HG02870 (cell line): ENCODE measurements around the gene NUDT5.
"Not testable (repeated sequence)": the region's sequence is repeated elsewhere in the genome, so short reads cannot be mapped to it uniquely, and the experiment has no call there.

Source experiments
- ATAC-seq: cut with Tn5 transposase; IDR thresholded peaks from one replicate; pipeline ENCODE4 v1.9.1; 2021; ENCODE audit warnings: mild to moderate bottlenecking, moderate library complexity; ENCODE audit not compliant: unreplicated experiment

Gene NUDT5

DNA sequence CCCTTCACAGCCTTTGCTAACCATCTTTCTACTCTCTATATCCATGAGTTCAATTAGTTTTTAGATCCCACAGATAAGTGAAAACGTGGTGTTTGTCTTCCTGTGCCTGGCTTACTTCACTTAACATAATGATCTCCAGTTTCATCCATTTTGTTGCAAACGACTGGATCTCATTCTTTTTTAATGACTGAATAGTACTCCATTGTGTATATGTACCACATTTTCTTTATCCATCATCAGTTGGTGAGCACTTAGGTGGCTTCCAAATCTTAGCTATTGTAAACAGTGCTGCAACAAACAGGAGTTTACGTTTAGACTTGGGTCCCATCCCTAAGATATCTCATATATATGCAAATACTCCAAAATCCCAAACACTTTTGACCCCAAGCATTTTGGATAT lies 9.4 kb upstream of the NUDT5 start:
- no peak for ATAC-seq

DNA sequence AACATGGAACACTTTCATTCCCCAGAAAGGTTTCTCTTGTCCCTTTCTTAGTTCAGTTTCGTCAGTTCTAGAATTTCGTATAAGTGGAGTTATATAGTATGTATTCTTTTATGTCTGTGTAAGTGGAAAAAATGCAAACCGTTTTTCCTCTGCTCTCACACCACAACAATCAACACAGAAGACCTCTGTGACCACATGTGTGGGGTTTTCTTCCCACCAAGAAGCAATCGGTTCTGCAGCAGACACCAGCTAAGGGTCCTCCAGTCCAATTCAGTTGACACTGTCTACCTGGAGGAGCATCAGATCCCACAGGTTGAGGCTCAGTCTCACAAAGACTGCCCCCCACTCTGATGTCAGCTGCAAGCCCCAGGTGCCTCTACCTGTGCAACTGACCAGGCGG lies 6.5 kb upstream of the NUDT5 start:
- no peak for ATAC-seq

DNA sequence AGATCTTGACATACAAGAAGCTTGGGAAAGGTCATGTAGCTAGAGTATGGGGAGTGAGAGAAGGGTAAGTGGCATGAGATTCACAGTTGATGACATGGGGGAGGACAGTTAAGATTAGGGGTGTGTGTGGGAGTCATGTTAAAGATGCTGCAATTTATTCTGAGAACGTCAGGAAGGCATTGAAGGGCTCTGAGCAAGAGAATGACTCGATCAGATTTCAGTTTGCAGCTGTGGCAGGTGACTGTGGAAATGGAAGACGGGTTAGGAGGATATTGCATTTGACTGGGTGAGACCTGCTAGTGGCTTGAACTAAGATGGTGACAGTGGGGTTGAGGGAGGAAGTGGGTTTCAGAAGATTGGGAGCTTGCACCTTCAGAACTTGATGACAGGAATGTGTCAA lies 5.9 kb upstream of the NUDT5 start:
- ATAC-seq: no peak

DNA sequence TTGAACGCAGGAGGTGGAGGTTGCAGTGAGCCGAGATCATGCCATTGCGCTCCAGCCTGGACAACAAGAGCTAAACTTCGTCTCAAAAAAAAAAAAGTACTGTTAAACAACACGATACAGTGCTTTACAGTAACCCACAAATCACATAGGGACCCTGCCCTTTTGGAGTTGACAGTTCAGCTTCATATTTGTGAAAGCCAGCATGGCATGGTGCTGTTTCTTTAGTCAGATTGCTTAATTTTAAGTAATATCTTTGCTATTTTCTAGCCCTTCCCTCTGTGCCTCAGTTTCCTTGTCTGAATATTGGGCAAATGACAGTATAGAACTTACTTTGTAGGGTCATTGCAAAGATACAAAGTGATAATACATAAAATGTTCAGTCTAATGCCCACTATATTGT lies 5.2 kb upstream of the NUDT5 start:
- ATAC-seq: no peak

DNA sequence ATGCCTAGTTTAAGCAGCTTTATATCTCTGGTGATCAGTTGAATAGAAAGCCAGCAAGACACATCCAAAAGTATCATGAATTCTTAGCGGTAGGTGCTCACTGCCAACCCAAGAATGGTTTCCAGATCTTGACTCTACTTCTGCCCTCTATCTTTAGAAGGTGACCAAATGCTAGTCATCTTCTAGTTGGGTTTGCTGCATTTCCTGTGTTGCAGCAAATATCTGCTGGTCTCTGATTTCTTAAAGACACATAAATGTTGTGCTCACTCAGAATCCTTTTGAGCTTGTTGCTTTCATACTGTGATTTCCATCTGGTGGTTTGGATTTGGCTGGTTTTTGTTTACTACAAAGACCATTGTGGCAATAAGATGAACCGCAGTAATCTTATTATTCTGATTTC lies 2.5 kb upstream of the NUDT5 start:
- ATAC-seq: no peak

DNA sequence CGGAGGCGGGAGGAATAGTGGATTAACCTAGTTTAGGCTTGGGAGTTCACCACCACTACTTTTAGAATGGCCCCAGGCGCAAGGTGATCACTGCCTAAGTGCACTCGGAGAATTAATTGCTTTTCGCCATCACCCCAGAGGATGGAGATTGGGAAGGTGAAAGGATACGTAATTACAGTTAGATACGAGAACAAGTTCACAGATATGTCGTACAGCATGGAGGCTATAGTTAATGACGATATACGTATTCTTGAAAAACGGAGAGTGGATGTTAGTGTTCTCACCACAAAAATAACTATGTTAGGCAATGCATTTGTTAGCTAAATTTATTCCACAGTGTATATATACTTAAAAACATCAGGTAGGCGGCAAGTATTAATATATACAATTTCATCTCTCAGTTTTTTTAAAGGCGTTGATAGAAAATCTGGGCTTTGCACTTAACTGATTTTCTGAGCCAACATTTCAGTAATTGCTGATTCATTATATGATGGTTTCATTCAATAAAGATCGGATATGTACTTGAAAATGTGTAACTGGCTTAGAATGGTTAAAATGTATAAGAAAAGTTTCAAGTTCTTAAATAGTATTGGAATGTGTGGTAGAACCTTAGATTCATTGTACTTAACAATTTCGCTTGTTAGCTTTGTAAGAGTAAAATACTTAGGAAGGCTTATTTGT lies 980 bp upstream of the NUDT5 start:
- no peak for ATAC-seq

DNA sequence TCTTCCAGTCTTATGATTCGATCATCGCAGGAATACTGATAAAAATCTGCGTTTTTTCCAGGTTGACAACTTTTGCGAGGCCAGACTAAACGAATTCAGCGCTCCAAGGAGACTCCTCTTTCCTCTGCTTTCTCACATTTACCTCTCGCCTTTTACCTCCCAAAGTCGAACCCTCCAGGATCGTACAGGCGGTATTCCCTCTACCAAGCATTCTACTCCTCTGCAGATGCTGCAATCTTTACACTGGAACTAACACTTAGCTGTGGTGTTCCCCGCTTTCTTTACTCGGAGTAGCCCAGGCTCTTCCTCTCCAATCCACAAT lies 449 bp downstream of the NUDT5 start:
- peak; percentile 8 for ATAC-seq

DNA sequence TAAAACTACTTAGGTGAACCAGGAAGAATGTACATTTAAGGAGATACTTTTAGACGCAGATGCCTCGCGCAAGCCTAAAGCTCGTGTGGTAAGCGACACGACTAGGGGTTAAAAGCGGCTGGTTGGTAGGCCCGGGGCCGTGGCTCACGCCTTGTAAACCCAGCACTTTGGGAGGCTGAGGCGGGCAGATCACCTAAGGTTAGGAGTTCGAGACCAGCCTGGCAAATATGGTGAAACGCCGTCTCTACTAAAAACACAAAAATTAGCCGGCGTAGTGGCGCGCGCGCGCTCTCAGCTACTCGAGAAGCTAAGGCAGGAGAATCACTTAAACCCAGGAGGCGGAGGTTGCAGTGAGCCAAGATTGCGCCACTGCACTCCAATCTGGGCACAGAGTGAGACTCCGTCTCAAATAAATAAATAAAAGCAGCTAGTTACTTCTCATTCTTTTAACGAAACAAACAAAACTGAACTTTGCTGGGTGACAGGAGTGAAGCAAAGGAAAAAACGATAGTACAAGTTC lies 879 bp downstream of the NUDT5 start:
- ATAC-seq: no peak

DNA sequence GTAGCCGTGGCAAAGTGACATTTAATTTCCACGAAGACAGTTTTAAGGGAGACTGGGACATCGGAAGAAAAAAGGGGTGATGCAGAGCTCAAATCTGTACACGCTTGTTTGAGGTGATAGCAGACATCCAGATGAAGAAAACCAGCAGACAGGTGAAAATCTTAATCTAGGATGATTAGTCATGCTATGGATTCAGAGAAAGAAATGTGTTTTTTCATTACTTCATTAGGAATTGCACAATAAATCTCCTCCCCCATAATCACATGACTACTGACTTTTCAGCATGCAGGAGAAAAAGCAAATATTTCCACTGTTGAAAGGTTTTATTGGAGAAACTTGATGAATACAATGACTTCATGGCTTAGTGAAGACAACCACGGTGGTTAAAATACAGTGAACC lies 2.5 kb downstream of the NUDT5 start:
- ATAC-seq: no peak

DNA sequence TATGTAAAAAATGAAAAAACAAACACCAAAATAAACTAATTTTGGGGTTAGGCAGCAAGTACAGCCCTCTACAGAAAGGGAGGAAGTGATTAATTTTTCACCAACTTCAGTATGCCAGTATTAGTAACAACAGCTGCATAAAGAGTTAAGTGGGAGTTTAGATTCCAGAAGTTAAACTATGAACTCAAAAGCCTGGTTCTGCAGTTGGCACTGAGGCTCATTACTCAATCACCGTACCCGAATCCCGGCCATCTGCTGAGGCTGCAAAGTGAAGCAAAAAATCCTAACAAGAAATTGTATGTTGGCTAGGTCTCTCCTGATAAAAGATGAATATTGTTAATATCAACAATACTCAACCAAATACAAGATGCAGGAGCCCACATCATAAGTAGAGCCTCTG lies 4.0 kb downstream of the NUDT5 start:
- no peak for ATAC-seq

DNA sequence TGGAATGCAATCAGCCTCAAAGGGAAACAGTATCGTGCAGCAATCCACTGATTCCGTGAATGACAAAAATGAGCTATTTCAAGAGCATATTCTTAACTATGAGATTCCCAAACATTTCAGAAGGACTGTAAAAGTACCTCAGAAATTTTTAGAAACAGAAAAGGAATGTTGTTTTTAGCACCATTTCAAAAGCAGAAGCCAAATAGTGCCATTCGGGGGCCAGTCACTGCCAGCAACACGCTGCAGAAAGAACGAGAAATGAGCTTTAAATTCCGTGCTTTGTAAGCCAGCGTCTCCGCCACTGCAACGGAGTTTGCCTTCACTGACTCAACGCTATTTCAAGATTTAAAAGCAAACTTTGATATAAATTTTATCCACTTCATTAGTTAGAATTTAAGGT lies 6.3 kb downstream of the NUDT5 start:
- ATAC-seq: no peak

DNA sequence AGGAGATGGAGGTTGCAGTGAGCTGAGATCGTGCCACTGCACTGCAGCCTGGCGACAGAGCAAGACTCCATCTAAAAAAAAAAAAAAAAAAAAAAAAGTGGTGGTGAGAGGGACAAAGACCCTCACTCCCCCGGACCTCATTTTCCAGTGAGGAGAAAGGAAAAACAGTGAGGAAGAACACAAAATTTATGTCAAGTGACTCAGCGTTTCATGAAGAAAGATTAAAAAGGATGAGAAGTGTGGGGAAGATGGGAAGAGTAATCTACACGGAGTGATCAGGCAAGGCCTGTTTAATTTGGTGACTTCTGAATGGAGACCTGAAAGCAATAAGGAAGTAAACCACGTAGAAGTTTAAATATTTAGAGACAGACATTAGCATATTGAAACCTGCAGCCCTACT lies 7.0 kb downstream of the NUDT5 start:
- ATAC-seq: no peak

DNA sequence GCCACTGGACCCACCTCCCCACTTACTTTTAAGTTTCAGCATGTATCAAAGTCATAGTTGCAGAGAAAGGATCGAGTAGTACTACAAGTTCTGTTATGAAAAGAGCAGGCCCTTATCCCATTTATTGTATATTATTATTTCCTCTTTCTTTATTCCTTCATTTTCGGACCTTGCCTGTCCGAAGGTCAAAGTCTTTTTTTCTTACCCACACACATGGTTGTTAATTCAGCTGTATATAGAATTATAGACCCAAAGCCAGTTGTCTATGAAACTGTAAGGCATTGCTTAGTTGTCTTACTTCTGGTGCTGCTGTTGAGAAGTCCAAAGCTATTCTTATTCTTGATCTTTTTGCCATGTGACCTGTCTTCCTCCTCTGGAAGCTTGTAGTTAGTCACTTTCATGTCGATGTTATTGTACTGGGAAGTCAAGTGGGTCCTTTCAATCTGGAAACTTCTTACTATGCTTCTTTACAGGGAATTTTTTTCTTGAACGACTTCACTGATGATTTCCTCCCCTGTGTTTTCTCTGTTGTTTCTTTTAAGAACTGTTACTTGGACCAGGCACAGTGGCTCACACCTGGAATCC lies 8.3 kb downstream of the NUDT5 start:
- ATAC-seq: no peak

DNA sequence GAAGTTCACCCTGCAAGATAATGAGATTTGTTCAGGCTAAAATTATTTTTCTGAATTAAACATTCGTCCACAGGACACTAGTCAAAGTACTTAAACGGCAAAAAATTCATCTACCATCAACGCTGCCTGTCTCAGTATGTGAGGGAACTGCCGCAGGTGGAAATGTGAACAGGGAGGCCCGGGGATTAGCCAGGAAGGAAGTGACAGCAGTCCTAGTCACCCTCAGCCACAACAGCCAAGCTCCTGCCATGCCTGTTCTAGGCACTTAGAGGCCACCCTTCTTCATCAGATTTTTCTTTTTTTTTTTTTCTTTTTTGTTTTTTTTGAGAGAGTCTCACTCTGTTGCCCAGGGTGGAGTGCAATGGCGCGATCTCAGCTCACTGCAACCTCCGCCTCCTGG lies 9.4 kb downstream of the NUDT5 start:
- ATAC-seq: no peak

DNA sequence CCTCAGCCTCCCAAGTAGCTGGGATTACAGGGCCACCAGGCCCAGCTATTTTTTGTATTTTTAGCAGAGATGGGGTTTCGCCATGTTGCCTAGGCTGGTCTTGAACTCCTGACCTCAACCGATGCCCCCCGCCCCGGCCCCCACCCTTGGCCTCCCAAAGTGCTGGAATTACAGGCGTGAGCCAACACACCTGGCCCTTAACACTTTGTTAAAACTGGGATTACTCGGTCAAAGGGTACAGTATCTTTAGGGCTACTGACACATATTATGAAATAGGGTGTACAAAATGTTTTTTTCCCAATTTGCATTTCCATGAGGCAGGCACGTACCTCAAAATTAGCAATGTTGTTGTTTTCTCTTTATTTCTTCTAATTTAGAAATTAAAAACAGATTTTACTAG lies 11.5 kb downstream of the NUDT5 start:
- ATAC-seq: no peak

DNA sequence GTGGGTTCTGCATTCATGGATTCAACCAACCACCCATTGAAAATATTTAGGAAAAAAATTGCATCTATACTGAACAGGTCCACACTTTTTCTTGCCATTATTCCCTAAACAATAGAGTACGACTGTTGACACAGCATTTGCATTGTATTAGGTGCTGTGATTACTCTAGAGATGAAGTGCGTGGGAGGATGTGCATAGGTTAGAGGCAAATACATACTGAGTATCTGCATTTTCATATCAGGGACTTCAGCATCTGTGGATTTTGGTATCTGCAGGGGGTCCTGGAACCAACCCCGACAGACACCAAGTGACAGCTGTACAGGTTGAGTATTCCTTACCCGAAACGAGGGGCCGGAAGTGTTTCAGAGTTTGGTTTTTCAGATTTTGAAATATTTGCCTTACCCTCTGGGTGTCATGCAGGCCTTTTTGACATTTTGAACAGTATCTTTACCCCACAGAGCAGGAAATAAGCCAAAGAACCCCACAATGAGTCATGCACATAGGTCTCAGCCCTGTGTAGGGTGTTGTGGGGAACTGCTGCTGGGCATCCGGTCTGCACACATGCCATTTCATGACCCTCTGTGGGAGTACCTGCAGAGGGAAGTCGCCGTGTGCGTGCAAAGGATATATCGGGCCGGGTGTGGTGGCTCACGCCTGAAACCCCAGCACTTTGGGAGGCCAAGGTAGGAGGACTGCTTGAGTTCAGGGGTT lies 14.5 kb downstream of the NUDT5 start:
- peak; percentile 97 for ATAC-seq

DNA sequence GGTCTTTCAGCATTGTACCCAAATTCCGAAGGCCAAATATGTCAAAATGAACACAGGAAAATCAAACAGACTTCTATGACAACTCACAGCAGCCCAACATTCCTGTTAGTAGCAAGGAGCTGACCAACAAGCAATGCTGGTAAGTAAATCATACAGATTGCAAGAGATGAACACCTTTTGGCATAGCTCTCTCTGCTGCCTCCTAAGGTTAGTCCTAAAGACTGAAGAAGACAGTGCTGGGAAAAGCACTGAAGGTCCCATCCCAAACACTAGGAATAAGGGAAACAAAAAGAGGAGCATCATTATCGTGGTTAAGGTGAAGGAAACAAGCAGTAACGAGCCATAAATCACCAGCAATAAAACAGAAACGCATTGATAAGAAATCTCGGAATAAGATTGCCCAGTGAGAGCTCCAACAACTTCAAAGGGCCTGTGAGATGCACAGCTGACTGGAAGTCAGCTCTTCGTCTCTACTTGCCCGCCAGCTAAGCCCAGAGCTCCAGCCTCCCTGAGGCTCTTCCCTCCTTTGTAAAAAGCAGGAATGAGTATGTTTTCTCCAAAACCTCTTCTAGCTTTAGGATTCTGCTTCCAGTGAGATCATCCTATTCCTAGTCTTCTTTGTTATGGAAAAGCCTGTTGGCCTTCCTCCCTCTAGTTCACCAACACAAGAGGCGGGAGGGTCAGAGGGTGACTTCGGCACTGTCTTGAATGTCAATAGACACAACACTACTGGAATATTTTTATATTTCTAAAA lies 15.3 kb downstream of the NUDT5 start:
- no peak for ATAC-seq

DNA sequence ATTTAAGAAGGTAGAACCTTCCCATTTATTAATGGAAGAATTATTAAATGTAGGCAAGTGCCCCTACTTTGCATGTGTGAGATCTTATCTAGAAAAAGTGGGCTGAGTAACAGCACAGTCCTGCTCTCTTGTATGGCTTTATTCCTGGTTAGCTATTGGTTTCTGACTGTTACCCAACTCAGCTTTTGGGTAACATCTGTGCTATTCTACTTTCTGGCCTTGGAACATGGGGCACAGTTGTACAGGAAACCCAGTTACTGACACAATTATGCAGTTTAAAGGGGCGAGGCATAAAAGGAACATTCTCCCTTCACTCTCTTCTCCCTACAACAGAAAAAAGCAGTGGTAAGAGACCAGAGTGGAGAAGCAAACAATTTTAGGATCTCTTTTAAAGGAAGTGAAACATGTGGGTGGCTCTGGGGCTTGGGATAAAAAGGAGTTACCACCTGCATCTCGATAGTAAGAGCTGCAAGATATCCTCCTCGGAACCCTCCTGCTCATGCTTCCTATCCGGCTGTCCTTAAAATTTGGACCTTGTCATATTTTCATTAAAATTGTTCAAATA lies 16.0 kb downstream of the NUDT5 start:
- ATAC-seq: no peak

DNA sequence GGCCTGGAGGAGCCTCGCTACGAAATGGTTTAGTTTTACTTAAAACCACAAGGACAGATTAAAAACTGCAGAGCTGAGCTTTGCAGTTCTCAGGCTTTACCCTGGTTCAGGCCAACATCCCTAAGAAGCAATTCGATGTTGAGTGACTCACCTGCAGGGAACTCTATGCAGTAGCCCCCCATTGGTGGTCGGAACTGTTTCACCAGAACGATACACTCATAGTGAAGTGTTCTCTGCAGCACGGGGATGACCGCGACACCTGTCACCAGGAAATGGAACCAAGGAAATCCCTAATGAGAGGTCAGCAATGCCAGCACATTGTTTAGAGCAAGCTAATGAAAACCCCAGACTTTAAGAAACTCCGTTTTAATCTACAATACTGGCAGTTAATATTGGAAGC lies 18.0 kb downstream of the NUDT5 start:
- no peak for ATAC-seq

DNA sequence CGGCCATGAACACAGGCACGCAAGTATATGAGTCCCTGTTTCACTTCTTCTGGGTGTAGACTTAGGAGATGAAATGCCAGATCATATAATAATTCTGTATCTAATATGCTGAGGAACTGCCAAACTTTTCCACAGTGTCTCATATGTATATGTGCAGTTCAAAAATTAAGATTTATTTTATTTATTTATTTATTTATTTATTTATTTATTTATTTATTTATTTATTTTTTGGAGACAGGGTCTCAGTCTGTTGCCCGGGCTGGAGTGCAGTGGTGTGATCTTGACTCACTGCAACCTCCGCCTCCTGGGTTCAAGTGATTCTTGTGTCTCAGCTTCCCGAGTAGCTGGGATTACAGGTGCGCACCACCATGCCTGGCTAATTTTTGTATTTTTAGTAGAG lies 24.2 kb downstream of the NUDT5 start:
- not testable (repeated sequence) for ATAC-seq

DNA sequence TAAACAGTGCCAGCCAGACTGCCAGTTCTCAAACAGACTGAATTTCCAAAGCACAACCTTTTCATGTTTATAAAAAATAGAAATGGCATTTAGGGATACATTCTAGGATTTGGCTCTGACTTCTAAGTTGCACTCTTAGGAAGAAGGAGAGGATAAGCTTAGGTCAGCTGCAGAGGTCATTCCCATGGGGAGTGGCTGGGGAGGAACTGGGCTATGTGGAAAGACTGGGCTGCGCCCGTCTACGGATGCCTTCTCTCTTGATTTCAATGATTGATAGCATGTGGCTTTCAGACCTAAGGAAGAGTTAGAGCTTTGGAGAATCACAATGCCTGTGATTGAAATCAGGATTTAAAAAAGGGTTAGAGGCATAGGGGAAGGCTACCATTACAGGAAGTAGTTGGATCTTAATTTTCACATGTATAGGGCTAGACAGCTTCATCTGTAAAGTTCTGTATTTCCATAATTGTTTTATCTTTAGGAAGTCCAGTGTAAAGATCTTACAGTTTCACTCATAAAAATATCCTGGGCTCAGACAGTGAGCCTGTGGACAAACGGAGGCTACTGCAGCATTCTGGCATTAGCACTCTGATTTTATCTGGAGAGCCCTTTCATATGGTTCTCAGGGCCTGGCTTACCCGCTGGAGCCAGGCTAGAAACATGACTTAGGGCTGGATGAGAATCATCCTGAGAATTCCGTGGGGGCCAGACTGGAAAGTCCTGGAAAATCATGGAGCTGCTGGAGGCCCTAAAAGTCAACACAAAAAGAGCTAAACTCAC lies 29.5 kb downstream of the NUDT5 start:
- no peak for ATAC-seq
